Mucosa of descending colon (tissue), 3 donors: ENCODE measurements around the gene CDC73. TPM values are rescaled to one million over a fixed set of nuclear protein-coding genes. Genes with fewer than 3 reads are reported as not detected.

Experiments used
- ATAC-seq: fragments of 200-7000 bp; cut with Tn5 transposase; one replicate; pipeline ENCODE4 v1.9.1; 2020; ENCODE audit warnings: mild to moderate bottlenecking, moderate library complexity
- DNase-seq, 3 donors: peaks; one replicate each; pipeline ENCODE4 v3.0.0-alpha.2; 2020
- H3K36me3 ChIP-seq: fragments of 200-600 bp; one replicate; pipeline ENCODE4 v1.8.0; 2021; ENCODE audit warnings: low read depth, mild to moderate bottlenecking
- H3K4me1 ChIP-seq: fragments of 200-600 bp; one replicate; pipeline ENCODE4 v1.8.0; 2021; ENCODE audit warnings: low read depth, mild to moderate bottlenecking
- H3K4me3 ChIP-seq: fragments of 200-600 bp; one replicate; pipeline ENCODE4 v1.8.0; 2021; ENCODE audit warnings: mild to moderate bottlenecking
- H3K9me3 ChIP-seq: fragments of 200-600 bp; one replicate; pipeline ENCODE4 v1.8.0; 2021; ENCODE audit warnings: mild to moderate bottlenecking
- CTCF ChIP-seq: fragments of 200-600 bp; IDR thresholded peaks from one replicate; pipeline ENCODE4 v1.8.0; 2022; ENCODE audit warnings: antibody characterized with exemption, mild to moderate bottlenecking
- intact Hi-C, 2 donors: fragments of 100-400 bp; cut with DNase I in 1 of 2; cut with micrococcal nuclease in 1 of 2; formaldehyde crosslinking; loops; one replicate each; pipeline versions ENCODE4 v1.11.0 to v1.11.1; 2022; cut with DNase I, micrococcal nuclease
- total RNA-seq, 3 donors: library from RNA; stranded (reverse); fragmentation: NEBNext Ultra II Directional in 2 of 3; extraction: Animal tissue kit (Norgen Biotek cat#: 25700) in 2 of 3; gene quantifications; one replicate each; pipeline versions ENCODE4 v1.2.1 to v1.2.4, GENCODE V29; 2021 to 2023
- donor health status: DM: no; HTN: no; CAD: no; lungs with moderate emphysema.
- donor health status: DM: no; HTN: no; CAD: no.
- donor health status: DM: no; HTN: yes; CAD: no.

Gene CDC73
- total RNA-seq, 3 donors from 2014 or later = 41.0 to 82.0 (median 45.3) TPM

- DNase-seq = no peak
- no peak for ATAC-seq
- no peak for TF ChIP-seq CTCF
- Histone ChIP-seq H3K4me1 (no peaks in the 10 kb centered on the region), H3K36me3 (peaks cover 3% of the 10 kb centered on the region), H3K4me3 (no peak overlapping the region), H3K9me3 (no peaks in the 10 kb centered on the region)
- intact Hi-C loops = no loop called here
Observed at GRCh38 chr1:193141804-193142203, 20.0 kb downstream of the CDC73 start.

GRCh38 chr1:193142409-193142808 is 20.6 kb downstream of the CDC73 start:
- Histone ChIP-seq H3K4me3 (no peak overlapping the region), H3K36me3 (peaks cover 3% of the 10 kb centered on the region), H3K4me1 (no peaks in the 10 kb centered on the region), H3K9me3 (no peaks in the 10 kb centered on the region)
- no peak for ATAC-seq
- no peak for TF ChIP-seq CTCF
- DNase-seq = no peak
- intact Hi-C loops = no loop called here

- ATAC-seq (no peak), DNase-seq (no peak)
- peaks cover 3% of the 10 kb centered on the region for H3K36me3 ChIP-seq
- intact Hi-C loops = no loop called here
- H3K9me3 ChIP-seq = no peaks in the 10 kb centered on the region
- no peak for TF ChIP-seq CTCF
- no peaks in the 10 kb centered on the region for H3K4me1 ChIP-seq
- H3K4me3 ChIP-seq = no peak overlapping the region
Observed at GRCh38 chr1:193143285-193143684, 21.5 kb downstream of the CDC73 start.

- no peak for ATAC-seq
- no peak for TF ChIP-seq CTCF
- intact Hi-C loops = no loop called here
Observed at GRCh38 chr1:193144361-193144938, 22.6 kb downstream of the CDC73 start.

GRCh38 chr1:193144999-193145398 is 23.2 kb downstream of the CDC73 start:
- peaks cover 3% of the 10 kb centered on the region for H3K36me3 ChIP-seq
- ATAC-seq (no peak), DNase-seq (no peak)
- H3K4me1 ChIP-seq = no peaks in the 10 kb centered on the region
- H3K9me3 ChIP-seq = no peaks in the 10 kb centered on the region
- intact Hi-C loops = no loop called here
- no peak for TF ChIP-seq CTCF
- H3K4me3 ChIP-seq = no peak overlapping the region

More at GRCh38 chr1:193144361-193144938, 22.6 kb downstream of the CDC73 start:
- DNase-seq = no peak
- no peaks in the 10 kb centered on the region for H3K4me1 ChIP-seq
- H3K36me3 ChIP-seq = peaks cover 3% of the 10 kb centered on the region
- H3K4me3 ChIP-seq = no peak overlapping the region
- no peaks in the 10 kb centered on the region for H3K9me3 ChIP-seq
